SK-N-SH (cell line): ENCODE results near the gene FAM171A2. TPM values are rescaled to one million over a fixed set of nuclear protein-coding genes. Genes with fewer than 3 reads are reported as not detected.

Experiments used
- CTCF ChIA-PET: fragments of 300-600, 350-600 bp; formaldehyde crosslinking; extraction: SDS; loops from one replicate; lab custom pipeline; 2021; lab: Yijun Ruan, JAX
- POLR2A ChIA-PET: fragments of 350-600 bp; sonication (Branson Sonifier 250); formaldehyde crosslinking; extraction: SDS; loops from one replicate; lab custom pipeline; 2020; ENCODE audit warnings: antibody characterized with exemption, inconsistent platforms; lab: Yijun Ruan, JAX
- DNase-seq: peaks from one replicate; pipeline ENCODE4 v3.0.0; 2012
- H2AFZ ChIP-seq: fragments of 200-600 bp; sonication (generic); 2 replicates; pipeline ENCODE4 v1.8.1; 2016; ENCODE audit warnings: antibody characterized with exemption, mild to moderate bottlenecking, low read depth
- H3F3A ChIP-seq: fragments of 200-600 bp; sonication (generic); replicated peaks from 2 replicates; pipeline ENCODE3; 2016; ENCODE audit warnings: antibody characterized with exemption, mild to moderate bottlenecking; ENCODE audit not compliant: insufficient read depth
- H3K27ac ChIP-seq, 2 experiments: fragments of 200-500 bp in 1 of 2; fragments of 200-600 bp in 1 of 2; sonication (Bioruptor generic) in 1 of 2; sonication (generic), shearing (Covaris generic) in 1 of 2; 2 replicates each; pipeline versions ENCODE4 v1.5.1 to v1.6.1; 2014 to 2016; ENCODE audit warnings: low read depth in 2 of 2, inconsistent platforms in 1 of 2, low read length in 1 of 2, mild to moderate bottlenecking in 1 of 2, mixed read lengths in 1 of 2
- H3K27me3 ChIP-seq: fragments of 200-600 bp; sonication (generic), shearing (Covaris generic); 2 replicates; pipeline ENCODE4 v1.6.1; 2016; ENCODE audit warnings: mixed run types; ENCODE audit not compliant: insufficient read depth
- H3K36me3 ChIP-seq, 2 experiments: fragments of 200-500 bp in 1 of 2; fragments of 200-600 bp in 1 of 2; sonication (Bioruptor generic) in 1 of 2; sonication (generic) in 1 of 2; replicated peaks in 1 of 2; 2 replicates each; pipeline versions ENCODE3 to v1.5.1; 2014 to 2016; ENCODE audit warnings: low read length in 1 of 2, mild to moderate bottlenecking in 1 of 2; ENCODE audit not compliant: insufficient read depth in 2 of 2, control insufficient read depth in 1 of 2
- H3K4me1 ChIP-seq, 2 experiments: fragments of 200-500 bp in 1 of 2; fragments of 200-600 bp in 1 of 2; sonication (Bioruptor generic) in 1 of 2; sonication (generic), shearing (Covaris generic) in 1 of 2; 2 replicates each; pipeline versions ENCODE4 v1.5.1 to v1.6.1; 2014 to 2016; ENCODE audit warnings: low read depth in 1 of 2, low read length in 1 of 2, mixed run types in 1 of 2; ENCODE audit not compliant: insufficient read depth in 2 of 2, control insufficient read depth in 1 of 2
- H3K4me2 ChIP-seq: fragments of 200-600 bp; sonication (generic), shearing (Covaris generic); 2 replicates; pipeline ENCODE4 v1.6.1; 2017; ENCODE audit warnings: mixed run types
- H3K4me3 ChIP-seq, 2 experiments: fragments of 200-500 bp in 1 of 2; fragments of 200-600 bp in 1 of 2; sonication (Bioruptor generic) in 1 of 2; sonication (generic), shearing (Covaris generic) in 1 of 2; 2 replicates each; pipeline versions ENCODE4 v1.5.1 to v1.8.1; 2014 to 2016; ENCODE audit warnings: low read depth in 2 of 2, inconsistent platforms in 1 of 2, low read length in 1 of 2, mild to moderate bottlenecking in 1 of 2, mixed read lengths in 1 of 2, moderate library complexity in 1 of 2
- H3K79me2 ChIP-seq: fragments of 200-600 bp; sonication (generic); 2 replicates; pipeline ENCODE4 v1.8.1; 2017; ENCODE audit warnings: mild to moderate bottlenecking; ENCODE audit not compliant: insufficient read depth
- H3K9ac ChIP-seq: fragments of 200-600 bp; sonication (generic); 2 replicates; pipeline ENCODE4 v1.6.1; 2017; ENCODE audit warnings: mixed run types
- H3K9me2 ChIP-seq: fragments of 200-600 bp; sonication (generic); 2 replicates; pipeline ENCODE4 v1.6.1; 2017; ENCODE audit warnings: mixed run types
- H3K9me3 ChIP-seq: fragments of 200-600 bp; sonication (generic); 2 replicates; pipeline ENCODE4 v1.6.1; 2017; ENCODE audit warnings: mixed run types, mild to moderate bottlenecking, moderate library complexity
- H4K20me1 ChIP-seq: fragments of 200-600 bp; sonication (generic); 2 replicates; pipeline ENCODE4 v1.6.1; 2017; ENCODE audit warnings: mild to moderate bottlenecking, mixed run types; ENCODE audit not compliant: insufficient read depth
- CTCF ChIP-seq: fragments of 200-600 bp; sonication (generic); IDR thresholded peaks from 2 replicates; pipeline ENCODE4 v1.6.1; 2017; ENCODE audit warnings: antibody characterized with exemption, mild to moderate bottlenecking, moderate library complexity
- ELF1 ChIP-seq: IDR thresholded peaks from 2 replicates; pipeline ENCODE4 v1.4.0; 2012
- EP300 ChIP-seq, 2 experiments: IDR thresholded peaks; 2 replicates each; pipeline versions ENCODE4 v1.4.0 to v1.6.1; 2012; ENCODE audit warnings: borderline replicate concordance in 1 of 2, low read depth in 1 of 2, low read length in 1 of 2
- EZH2phosphoT487 ChIP-seq: fragments of 200-600 bp; sonication (generic); IDR thresholded peaks from 2 replicates; pipeline ENCODE4 v1.6.1; 2017; ENCODE audit warnings: low read depth, mixed run types, mild to moderate bottlenecking, antibody characterized with exemption, moderate library complexity, borderline replicate concordance
- FOXJ3 ChIP-seq: sonication (generic); formaldehyde crosslinking; IDR thresholded peaks from 2 replicates; pipeline ENCODE4 v1.5.1; 2020; ENCODE audit warnings: mild to moderate bottlenecking, missing genetic modification reagents
- GABPA ChIP-seq: IDR thresholded peaks from 2 replicates; pipeline ENCODE4 v1.4.0; 2012; ENCODE audit warnings: low read depth, mild to moderate bottlenecking
- IRF3 ChIP-seq: fragments of 150-350 bp; IDR thresholded peaks from 2 replicates; pipeline ENCODE4 v1.6.1; 2016; ENCODE audit warnings: mild to moderate bottlenecking, low read depth, low read length
- JUND ChIP-seq: IDR thresholded peaks from 2 replicates; pipeline ENCODE4 v1.4.0; 2012
- MXI1 ChIP-seq: IDR thresholded peaks from 2 replicates; pipeline ENCODE4 v1.6.1; 2012; ENCODE audit warnings: mild to moderate bottlenecking, low read depth, low read length, improper control_type of control experiment
- NFIC ChIP-seq: IDR thresholded peaks from 2 replicates; pipeline ENCODE4 v1.4.0; 2012; ENCODE audit warnings: borderline replicate concordance
- RCOR1 ChIP-seq: fragments of 150-350 bp; IDR thresholded peaks from 2 replicates; pipeline ENCODE4 v1.6.1; 2017; ENCODE audit warnings: antibody characterized with exemption, low read length
- REST ChIP-seq: IDR thresholded peaks from 2 replicates; pipeline ENCODE4 v1.6.1; 2012; ENCODE audit warnings: mild to moderate bottlenecking, low read depth, low read length, moderate library complexity
- RFX5 ChIP-seq: IDR thresholded peaks from 2 replicates; pipeline ENCODE4 v1.6.1; 2012; ENCODE audit warnings: mild to moderate bottlenecking, improper control_type of control experiment, low read length
- TAF1 ChIP-seq: IDR thresholded peaks from 2 replicates; pipeline ENCODE4 v1.6.1; 2012; ENCODE audit warnings: low read depth, mild to moderate bottlenecking, low read length, moderate library complexity, borderline replicate concordance
- TEAD4 ChIP-seq: IDR thresholded peaks from 2 replicates; pipeline ENCODE4 v1.4.0; 2012; ENCODE audit warnings: mild to moderate bottlenecking, borderline replicate concordance; ENCODE audit not compliant: insufficient read depth
- USF1 ChIP-seq: IDR thresholded peaks from 2 replicates; pipeline ENCODE4 v1.4.0; 2012; ENCODE audit warnings: low read depth, borderline replicate concordance
- USF2 ChIP-seq: fragments of 150-350 bp; IDR thresholded peaks from 2 replicates; pipeline ENCODE4 v1.6.1; 2017; ENCODE audit warnings: antibody characterized with exemption, low read length, low read depth, borderline replicate concordance
- YY1 ChIP-seq: IDR thresholded peaks from 2 replicates; pipeline ENCODE4 v1.4.0; 2012; ENCODE audit warnings: low read depth, mild to moderate bottlenecking
- ZBTB33 ChIP-seq: IDR thresholded peaks from 2 replicates; pipeline ENCODE4 v1.4.0; 2012; ENCODE audit warnings: low read depth, borderline replicate concordance
- WGBS: methylation state at CpG from one replicate; pipeline ENCODE4 v1.1.6; 2017; ENCODE audit warnings: low lambda C conversion rate; 5-methylcytosine and 5-hydroxymethylcytosine counted together
- polyA plus RNA-seq, 3 experiments: library from polyadenylated mRNA; depleted of rRNA; stranded (reverse); fragments of >200 nt; gene quantifications; 2 replicates each; pipeline ENCODE4 v1.2.3, GENCODE V29; 2012

Gene FAM171A2
- polyA plus RNA-seq, 1 of the 3 experiments (the other 2 are of a cell fraction), result 4.9 TPM

GRCh38 chr17:44383363-44383762 lies 19.7 kb upstream of the FAM171A2 start:
- WGBS, result 94% methylated on average over 14 of the region's 15 CpGs

More at GRCh38 chr17:44383363-44383762, 19.7 kb upstream of the FAM171A2 start:
- no peak overlapping the region for H3K27ac ChIP-seq
- H4K20me1 ChIP-seq, result no peaks in the 10 kb centered on the region
- CTCF ChIA-PET, result no interaction called here
- no peaks in the 10 kb centered on the region for H3K9me2 ChIP-seq
- POLR2A ChIA-PET, result no interaction called here
- no peak for DNase-seq
- no peaks in the 10 kb centered on the region for H3K36me3 ChIP-seq
- H3F3A ChIP-seq, result no peaks in the 10 kb centered on the region
- no peak overlapping the region for H3K9ac ChIP-seq
- no peak overlapping the region for H2AFZ ChIP-seq
- no peak overlapping the region for H3K4me2 ChIP-seq
- no peaks in the 10 kb centered on the region for H3K79me2 ChIP-seq
- H3K9me3 ChIP-seq, result no peaks in the 10 kb centered on the region
- H3K27me3 ChIP-seq, result no peaks in the 10 kb centered on the region
- no peak for TF ChIP-seq MXI1
- TF ChIP-seq ELF1, result no peak
- TF ChIP-seq USF2, result no peak
- TF ChIP-seq TEAD4, result no peak
- TF ChIP-seq REST, result no peak
- no peak for TF ChIP-seq USF1
- no peak for TF ChIP-seq TAF1
- no peak for TF ChIP-seq IRF3
- TF ChIP-seq RCOR1, result no peak
- TF ChIP-seq NFIC, result no peak
- TF ChIP-seq EZH2phosphoT487, result no peak
- no peak for TF ChIP-seq GABPA
- TF ChIP-seq ZBTB33, result no peak
- TF ChIP-seq FOXJ3 (CRISPR knock-in tag), result no peak
- no peak for TF ChIP-seq RFX5
- TF ChIP-seq CTCF, result no peak
- no peak for TF ChIP-seq EP300 (IDR thresholded peaks at IDR 0.05; ENCODE audit: borderline replicate concordance in 1 of 2, low read depth in 1 of 2, low read length in 1 of 2)
- TF ChIP-seq JUND, result no peak
- no peak for TF ChIP-seq YY1
- H3K4me3 ChIP-seq, result no peak overlapping the region
- peaks cover 0 to 13% of the 10 kb centered on the region in 2 experiments; a peak in 1 of 4 replicates for H3K4me1 ChIP-seq
